Measurements from ENCODE around the gene RAB11FIP4. TPM values are rescaled to one million over a fixed set of nuclear protein-coding genes. Genes with fewer than 3 reads are reported as not detected.

Gene RAB11FIP4
- total RNA-seq, 4 donors from 2014 or later, result 0.33 to 2.0 (median 1.2) TPM

DNA sequence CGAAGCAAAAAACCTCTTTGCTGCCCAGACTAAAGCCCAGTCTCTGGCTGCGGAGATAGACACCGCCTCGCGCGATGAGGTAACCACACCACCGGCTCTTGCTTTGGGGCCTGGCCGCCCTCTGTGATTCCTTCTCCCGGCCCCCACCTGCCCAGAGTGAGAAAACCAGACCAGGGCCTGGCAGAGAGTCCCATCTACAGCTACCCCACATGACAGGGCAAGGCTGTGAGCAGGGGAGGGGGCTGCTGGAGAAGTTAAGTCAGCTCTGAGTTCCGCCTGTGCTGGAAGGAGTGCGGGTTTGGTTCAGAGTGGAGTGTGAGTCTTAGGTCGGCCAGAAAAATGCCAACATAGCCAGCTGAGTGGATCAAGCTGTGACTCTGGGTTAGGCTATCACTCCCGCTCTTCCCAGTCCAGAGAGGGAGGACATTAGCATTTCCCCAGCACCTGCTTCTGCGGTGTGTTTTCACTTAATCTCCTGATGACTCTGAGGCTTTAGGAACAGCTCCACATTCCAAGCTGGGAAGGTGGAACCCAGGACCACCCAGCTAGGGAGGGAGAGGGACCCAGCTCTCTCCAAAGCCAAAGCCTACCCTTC lies 139.0 kb downstream of the RAB11FIP4 start:
- TF ChIP-seq CTCF (IDR thresholded peaks at IDR 0.05; ENCODE audit: low read depth), result no peak

- no peak for TF ChIP-seq CTCF (IDR thresholded peaks at IDR 0.05; ENCODE audit: low read depth)
Measured at GRCh38 chr17:31531336-31531980, 140.0 kb downstream of the RAB11FIP4 start.

DNA sequence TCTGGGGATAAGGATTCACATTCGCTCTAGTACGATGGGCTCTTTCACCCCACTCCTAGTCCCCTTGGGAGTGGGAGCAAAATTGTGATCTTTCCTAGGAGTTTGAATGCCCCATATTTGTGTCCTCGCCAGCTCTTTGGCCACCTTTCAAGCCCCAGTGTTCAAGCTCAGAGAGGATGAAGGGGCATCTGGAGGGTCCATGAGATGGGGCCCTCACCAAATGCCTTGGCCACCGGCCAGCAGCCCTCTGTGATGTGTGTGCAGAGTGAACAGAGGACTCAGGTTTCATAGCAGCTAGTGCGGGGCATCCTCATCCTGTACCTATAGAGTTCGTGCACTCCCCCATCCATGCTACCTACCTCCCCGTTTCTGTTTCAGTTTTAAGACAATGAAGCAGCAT lies 140.6 kb downstream of the RAB11FIP4 start:
- TF ChIP-seq CTCF (IDR thresholded peaks at IDR 0.05; ENCODE audit: low read depth), result no peak

- no peak for TF ChIP-seq CTCF (IDR thresholded peaks at IDR 0.05; ENCODE audit: low read depth)
Measured at GRCh38 chr17:31532526-31532925, 141.1 kb downstream of the RAB11FIP4 start.

DNA sequence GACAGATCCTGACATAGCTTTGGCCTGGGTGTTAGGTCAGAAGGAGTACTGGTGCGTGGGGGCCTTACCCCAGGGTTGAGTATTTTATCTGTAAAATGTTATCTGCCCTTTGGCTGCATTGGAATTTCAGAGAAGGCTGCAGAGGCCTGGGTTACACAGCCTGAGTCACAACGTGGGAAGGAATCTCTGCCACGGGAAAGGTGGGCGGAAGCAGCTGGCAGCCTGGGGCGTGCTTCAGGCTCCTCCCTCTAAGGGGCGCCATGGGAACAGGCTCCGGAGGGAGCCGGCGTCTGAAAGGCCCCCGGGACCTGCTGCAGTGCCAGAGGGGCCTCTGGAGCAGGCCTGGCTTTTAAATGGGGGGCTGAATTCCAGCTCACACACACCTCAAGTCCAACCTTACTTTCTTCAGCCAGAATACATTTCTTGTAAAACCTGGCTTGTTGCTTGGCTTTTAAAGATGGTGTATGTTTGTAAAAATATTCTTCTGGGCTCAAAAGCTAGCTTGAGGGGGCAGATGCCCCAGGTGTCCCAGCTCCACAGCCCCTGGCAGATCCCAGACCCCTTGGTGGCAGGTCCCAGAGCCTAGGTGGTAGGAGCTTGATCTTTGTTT lies 142.2 kb downstream of the RAB11FIP4 start:
- no peak for TF ChIP-seq CTCF (IDR thresholded peaks at IDR 0.05; ENCODE audit: low read depth)

- TF ChIP-seq CTCF (IDR thresholded peaks at IDR 0.05; ENCODE audit: low read depth), result no peak
Measured at GRCh38 chr17:31534223-31534888, 142.9 kb downstream of the RAB11FIP4 start.

GRCh38 chr17:31535581-31535981 lies 144.1 kb downstream of the RAB11FIP4 start:
- TF ChIP-seq CTCF (IDR thresholded peaks at IDR 0.05; ENCODE audit: low read depth), result no peak

All from subcutaneous adipose tissue (tissue), 4 donors.